HG03175 (cell line): ENCODE measurements around the gene EHBP1L1.

Source experiments
- ATAC-seq: cut with Tn5 transposase; IDR thresholded peaks from one replicate; pipeline ENCODE4 v1.9.1; 2021; ENCODE audit warnings: mild to moderate bottlenecking, moderate library complexity; ENCODE audit not compliant: unreplicated experiment

EHBP1L1 gene

DNA sequence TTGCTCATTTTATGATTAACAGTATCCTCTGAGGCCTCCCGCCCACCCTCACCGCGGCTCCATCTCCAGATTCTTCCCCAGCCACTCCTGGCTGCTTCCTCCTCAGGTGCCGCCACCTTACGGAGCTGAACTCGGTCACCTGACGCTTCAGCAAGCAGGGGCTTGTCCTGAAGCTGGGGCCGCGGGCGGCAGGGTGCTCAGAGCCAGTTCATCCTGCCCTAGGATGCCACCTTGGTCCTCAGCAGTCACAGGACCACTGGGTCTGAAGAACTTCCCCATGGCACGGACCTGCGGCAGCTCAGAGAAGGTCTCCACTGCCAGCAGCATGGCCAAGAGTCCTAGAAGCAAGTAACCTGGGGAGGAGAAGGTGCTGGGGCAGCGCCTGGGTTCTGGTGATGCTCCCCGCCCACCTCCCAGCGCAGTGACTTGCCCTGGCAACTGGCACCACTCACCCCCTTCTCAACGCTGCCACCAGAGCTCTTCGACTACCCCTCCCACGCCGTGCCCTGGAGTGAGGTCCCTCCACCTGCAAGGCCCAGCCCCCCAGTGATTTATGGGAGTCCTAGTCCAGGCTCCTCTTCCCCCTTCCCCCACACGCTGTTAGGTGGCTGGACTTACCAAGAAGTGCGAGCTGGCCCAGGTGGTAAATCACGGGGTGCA is 17.1 kb downstream of the EHBP1L1 start:
- no peak for ATAC-seq

DNA sequence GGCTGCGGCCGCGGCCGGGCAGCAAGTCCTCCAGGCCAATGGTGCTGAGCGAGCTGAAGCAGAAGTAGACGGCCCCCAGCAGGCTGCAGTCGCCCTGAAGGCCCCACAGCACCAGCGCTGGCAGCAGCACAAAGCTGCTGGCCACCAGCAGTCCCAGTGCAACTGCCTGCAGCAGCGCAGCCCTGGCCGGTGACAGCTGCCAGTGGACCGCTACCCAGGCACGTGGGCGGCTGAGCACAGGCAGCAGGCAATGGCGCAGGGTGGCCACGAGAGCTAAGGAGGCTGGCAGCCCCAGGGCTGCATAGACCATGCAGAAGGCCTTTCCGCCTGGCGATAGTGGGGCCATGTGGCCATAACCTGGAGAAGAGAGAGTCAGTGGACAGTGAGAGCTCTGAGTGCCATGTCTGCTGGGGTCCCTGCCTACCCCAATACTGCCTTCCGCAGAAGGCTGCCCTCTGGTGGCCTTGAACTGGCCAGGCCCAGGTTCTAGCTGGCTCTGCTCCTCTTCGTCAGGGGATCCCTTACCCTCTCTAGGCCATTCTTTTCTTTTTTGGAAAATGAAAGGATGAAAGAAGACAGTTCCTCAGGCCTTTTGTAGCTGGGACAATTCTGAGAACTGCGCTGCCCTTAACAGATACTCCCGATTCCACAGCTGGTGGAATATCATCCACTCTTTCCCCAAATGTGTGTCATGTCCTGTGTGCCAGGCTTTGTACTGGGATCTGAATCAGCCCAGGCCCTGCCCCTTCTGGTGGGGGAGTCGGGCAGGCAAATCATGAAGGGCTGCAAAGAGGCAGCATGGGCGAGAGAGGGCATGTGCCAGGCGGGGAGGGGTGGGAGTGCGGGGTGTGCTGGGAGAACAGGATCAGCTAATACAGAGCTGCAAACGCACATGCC is 17.9 kb downstream of the EHBP1L1 start:
- no peak for ATAC-seq

- ATAC-seq, result no peak
Measured at GRCh38 chr11:65595131-65595530, 19.3 kb downstream of the EHBP1L1 start.

DNA sequence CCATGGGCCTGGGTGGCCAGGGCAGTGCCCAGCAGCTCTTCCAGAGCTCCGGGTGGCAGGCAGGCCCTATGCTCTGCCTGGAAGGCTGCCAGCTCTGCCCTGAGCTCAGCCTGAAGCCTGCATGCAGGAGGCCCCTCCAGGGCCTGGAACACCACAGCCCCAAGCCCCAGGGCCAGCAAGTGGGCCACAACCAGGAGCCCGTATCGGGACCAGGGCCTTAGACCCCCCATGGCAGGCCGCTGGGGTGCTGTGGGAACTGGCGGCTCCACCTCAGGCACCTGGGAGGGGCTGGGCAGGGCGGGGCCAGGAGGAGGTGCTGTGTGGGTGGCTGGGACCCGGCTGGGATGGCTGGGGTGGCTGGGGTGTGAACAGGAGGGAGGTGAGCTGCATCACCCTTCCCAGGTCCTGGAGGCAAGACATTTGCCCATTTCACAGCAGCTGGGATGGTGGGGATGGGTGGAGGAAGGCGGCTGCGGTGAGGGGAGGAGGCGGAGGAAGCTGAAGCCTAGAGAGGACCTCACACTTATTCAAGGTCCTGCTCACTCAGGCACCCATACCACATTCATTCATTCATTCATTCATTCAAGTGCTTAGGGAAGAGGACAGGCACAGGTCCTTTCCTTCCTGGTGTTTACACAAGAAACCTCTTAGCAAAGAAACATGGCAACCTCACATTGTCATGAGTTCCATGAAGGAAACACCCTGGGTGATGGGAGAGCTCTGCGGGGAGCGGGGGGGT is 19.9 kb downstream of the EHBP1L1 start, which contains the start of gene KCNK7:
Gene KCNK7, minus strand, starts transcription at position 258 of the 739 bp plus-strand sequence. Its CDS starts 28 bp downstream, at position 230.
- ATAC-seq, result no peak

DNA sequence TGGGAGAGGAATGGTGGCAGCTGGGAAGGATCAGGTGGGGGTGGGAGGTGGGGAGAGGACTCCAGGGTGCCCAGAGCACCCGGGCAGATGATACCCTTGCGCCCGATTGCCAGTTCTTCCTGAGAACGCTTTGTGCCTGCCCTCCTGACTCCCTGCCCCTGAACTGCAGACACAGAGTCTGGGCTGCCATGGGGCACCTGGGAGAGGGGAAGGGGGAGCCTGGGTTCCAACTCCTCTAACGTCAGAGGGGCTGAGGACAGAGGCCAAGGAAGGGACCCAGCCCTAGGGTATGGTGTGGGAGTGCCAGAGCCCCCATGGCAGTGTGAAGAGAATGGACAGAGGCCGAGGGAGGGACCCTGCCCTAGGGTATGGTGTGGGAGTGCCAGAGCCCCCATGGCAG is 20.7 kb downstream of the EHBP1L1 start:
- ATAC-seq, result no peak

DNA sequence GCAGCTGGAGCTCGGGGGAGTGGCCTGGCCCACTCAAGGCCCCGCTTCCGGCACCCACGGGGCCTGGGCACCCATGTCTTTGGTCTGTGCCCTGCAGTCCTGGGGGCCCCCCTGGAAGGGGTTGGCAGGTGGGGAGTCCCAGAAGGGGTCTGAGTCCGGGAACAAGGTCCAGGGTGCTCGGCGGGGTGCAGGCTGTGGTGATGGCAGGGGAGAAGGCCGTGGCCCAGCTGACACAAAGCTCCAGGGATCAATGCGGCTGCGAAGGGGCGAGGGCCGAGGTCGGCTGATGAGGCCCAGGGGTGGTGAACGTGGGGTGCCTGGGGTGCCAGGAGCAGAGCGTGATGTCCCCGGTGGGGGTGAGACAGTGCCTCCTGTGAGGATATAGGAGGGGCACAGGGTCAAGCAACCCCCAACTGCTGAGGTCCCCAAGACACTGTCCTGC is 22.4 kb downstream of the EHBP1L1 start:
- no peak for ATAC-seq

DNA sequence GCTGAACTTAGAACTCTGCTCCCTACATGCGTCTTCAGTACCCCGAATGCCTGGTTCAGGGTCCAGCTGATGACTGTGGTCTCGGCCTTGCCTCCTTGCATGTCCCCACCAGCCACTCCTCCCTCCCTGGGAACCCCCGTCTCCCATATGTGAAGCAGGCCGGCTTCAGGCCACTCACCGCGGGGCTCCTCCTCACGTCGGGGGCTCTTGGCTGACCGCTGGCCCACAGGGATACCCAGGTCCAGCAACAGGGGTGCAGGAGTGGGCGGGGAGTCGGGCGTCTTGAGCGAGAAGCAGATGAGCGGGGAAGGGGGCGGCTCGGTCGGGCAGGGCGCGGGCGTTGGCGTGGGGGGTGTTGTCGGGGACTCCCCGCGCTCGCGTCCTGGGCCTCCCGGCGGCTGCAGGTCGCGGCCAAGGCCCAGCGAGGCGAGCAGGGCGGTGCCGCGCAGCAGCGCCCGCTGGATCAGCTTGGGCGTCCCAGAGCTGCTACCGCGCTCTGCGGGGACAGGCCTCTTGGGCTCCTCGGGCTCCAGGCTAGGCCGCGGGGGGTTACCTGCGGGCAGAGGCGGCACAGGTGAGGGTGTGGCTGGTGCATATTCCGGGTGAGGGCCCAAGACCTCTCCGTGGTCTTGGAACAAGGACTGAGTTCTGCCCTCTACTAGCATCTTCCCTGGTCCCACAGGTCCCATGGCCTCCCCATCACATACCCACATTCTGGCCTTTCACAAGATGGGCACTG is 23.5 kb downstream of the EHBP1L1 start:
- no peak for ATAC-seq

DNA sequence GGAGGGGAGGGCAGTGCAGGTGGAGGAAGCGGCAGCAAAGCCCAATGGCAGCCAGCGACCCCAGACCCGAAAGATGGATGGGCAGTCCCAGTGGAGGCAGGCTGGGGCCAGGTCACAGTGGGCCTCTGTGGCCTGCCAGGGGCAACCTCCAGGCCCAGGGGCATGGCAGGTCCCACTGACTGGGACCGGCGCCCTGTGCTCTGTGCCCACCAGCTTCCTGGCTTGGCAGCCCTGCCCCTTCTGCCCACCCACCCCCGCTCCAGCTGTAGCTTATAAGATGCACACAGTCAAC is 24.0 kb downstream of the EHBP1L1 start:
- ATAC-seq, result no peak

DNA sequence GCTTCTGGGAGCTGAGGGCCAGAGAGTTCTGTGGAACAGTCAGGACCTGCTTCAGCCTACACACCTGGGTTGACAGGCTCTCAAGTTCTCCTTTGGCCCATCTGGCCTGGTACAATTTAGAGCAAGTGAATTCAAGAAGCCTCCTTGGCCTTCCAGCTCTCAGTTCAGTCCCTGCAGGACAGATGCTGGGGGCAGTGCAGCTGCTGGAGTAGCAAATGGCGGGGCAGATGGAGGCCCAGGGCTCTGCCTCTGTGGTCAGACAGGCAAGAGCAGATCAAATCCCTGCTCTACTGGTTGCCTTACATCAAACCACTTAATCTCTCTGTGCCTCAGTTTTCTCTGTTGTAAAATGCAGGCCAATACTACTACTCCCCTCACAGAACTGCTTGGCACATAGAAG is 28.4 kb downstream of the EHBP1L1 start:
- no peak for ATAC-seq

DNA sequence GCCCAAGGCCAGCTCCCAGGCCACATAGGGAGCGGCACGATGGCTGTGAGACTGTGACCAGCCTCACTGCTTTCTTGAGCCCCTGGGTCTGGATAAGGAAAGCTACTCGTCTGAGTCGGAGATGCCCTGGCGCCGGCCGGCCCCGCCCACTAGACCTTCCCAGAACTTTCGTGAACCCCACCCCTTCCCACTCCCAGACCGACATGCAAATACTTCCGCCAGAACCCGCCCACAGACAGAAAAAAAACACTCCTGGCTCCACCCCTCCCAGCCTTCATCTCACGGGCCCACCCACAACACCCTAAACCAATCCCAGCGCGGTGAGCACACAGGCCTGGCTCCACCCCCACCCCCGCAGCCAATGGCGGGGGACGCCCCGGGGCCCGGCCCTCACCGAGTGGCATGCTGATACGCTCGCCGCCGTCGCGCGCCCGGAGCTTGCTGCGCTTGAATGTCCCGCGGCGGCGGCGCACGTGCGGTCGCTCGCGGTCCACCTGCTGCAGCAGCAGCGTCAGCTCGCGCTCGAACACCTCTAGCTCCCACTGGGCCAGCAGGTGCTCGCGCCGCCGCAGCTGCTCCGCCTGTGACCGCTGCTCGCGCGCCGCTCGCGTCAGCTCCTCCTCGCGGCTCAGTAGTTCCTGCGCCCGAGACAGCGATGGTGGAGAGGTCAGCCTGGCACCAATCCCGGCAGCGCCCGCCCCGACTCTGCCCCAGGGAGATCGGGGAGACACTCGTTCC is 31.2 kb downstream of the EHBP1L1 start:
- ATAC-seq, result no peak

DNA sequence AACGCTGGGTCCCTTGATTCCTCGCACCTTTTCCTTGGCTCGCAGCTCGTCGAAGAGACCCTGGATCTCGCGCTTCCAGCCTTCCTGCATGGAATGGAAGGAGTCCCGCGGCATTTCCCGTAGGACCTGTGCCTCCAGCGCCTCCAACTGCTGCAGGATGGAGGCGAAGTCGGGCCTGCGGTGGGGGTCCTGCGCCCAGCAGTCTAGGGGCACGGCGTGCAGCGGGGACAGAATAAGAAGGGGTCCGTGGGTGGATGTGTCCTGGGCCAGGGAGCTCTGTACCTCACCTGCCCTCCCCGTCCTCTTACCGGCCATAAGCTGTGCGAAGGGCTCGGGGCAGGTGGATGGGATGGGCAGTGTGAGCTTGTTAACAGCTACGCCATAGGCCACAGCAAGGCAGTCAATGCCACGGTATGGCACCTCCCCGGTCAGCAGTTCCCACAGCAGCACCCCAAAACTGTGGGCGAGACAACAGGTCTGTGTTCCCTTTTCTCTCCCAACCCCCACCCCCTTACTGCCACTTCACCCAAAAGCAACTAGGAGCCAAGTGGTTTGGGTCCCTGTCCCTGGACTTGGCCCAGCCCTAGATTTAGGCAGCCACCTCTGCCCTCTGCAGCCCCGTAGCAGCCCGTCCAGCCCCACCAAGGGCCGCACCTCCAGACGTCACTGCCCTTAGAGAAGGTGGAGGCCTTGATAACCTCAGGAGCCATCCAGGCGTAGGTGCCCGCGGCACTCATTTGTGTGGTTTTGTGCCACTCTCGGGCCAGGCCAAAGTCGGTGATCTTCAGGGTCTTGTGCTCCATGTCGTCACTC is 32.0 kb downstream of the EHBP1L1 start:
- ATAC-seq, result no peak

- no peak for ATAC-seq
Measured at GRCh38 chr11:65609229-65609628, 33.4 kb downstream of the EHBP1L1 start.

DNA sequence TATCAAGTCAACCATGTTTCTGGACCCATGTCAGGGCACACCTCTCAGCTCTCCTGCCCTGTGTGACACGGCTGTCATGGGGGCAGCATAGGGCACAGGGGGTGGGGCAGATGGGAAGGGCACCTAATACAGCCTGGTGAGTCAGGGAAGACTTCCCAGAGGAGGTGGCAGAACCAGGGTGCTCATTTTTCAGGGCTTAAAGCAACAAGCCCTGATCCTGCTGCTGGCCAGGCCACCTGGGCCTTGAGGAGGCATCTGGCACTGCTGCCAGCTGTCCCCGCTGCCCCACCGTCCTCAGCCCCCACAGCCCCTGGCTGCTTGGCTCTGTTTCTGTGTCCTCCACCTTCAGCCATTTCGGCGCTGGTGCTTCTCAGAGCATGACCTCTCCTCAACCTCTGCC is 33.8 kb downstream of the EHBP1L1 start:
- no peak for ATAC-seq

DNA sequence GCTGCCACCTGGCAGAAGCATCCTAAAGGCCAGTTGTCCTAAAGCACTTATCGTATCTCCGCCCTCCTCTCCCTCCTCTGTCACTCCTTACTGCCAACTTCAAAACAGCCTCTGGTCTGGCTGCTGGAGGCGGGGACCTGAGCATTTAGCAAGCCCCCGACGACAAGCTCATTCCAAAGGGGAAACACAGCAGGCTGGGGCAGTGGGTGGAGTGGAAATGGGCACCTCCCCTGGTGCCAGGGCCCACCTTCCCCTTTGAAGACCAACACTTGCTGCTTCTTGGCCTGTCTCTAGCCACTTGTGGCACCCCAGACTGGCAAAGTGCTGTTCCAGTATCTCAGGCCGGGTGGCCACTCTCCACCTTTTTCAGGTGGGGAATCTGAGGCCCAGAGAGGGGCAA is 34.6 kb downstream of the EHBP1L1 start:
- ATAC-seq, result no peak

DNA sequence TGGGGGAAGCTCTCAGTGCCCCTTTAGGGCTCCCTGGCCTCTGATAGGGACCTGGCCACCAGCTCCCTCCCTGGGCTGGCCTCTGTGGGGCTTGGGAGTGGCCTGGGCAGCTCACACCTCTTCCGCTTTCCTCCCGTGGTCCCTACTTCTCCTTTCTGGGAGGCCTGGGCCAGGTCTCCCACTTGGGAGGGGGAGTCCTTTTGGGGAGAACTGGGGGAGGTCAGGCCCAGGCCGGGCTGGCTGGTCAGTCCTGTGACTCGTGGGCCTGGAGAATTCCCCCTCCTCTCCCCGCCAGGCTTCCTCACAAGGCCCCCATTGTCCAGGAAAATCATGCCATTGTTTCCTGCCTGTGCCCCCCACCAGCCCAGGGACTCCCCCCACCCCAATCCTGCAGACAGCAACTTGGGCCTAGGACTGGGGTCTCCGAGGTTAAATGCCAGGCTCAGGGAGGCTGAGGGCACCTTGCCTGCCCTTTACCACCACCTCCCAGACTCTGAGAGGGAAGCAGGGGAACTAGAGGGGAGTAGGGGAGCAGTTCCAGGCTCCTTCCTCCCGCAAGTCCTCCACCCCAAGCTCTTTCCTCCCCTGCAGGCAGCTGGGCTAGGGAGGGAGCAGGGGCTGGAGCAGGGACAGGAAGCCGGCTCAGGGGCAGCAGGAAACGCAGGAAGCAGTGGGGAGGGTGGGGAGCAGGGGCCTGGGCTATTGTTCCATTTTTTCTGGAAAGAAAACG is 35.3 kb downstream of the EHBP1L1 start:
- ATAC-seq, result no peak

DNA sequence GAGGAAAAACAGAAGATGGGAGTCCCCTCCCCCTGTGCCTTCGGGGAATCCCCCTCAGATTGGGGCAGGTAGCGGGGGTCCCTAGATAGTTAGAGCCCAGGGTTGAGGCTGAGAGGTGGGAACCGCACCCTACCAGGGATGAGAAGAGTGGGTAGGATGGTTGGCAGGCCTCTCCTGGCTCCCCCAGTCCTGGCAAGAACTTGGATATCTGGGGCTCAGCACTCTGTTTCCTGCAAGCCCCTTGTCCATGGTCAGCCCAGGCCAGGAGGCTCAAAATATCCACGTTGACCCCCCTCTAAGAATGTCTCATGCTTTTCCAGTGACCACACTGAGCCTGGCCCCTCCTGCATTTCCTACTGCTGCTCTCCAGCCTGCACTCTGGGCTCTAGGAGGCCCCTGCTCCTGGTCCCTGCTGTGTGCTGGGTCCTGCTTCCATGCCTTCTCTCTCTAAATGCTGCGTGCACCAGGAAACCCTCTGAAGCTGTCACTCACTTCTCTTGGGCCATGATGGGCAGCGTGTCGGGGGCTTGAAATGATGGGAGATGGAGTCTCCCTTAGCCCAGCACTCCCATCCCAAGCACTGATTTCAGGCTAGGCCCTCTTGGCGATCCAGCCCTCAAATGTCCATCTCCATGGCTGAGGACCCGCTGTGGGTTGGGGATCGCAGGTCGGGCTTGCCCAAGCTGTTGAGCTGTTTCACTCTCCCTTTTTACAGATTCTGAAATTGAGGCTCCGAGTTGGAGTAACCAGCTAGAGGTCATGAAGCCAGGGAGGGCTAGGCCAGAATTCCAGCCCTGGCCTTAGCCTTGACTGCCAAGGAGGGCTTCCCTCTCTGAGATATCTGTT is 36.1 kb downstream of the EHBP1L1 start:
- no peak for ATAC-seq

- ATAC-seq, result no peak
Measured at GRCh38 chr11:65612691-65613090, 36.8 kb downstream of the EHBP1L1 start.
